ENCODE data around the gene ZC3H13. TPM values are rescaled to one million over a fixed set of nuclear protein-coding genes. Genes with fewer than 3 reads are reported as not detected.

Gene ZC3H13
- total and polyA plus RNA-seq, 9 donors, result 15.1 to 64.1 (median 41.9) TPM

DNA sequence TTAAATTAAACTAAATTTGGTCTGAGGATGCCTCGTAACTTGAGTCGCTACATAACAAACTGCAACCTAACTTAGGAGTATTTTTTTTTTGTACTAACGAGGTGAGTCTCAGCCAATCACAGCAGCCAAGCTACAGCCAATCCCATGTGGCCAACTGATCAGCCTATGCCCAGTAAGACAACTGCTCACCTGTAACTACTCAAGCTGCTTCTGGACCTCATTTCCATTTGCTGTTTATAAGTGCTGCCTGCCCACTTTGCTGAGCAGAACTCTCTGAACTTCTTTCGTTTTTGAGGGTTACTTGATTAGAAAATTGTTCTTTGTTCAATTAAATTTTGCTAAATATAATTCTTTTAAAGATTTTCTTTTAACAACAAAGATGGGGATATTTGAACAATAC lies 48.5 kb upstream of the ZC3H13 start:
- no peak overlapping the region for H3K27ac ChIP-seq
- intact Hi-C loops (cut with DNase I), result no loop called here
- H3K27me3 ChIP-seq, result no peaks in the 10 kb centered on the region
- no peaks in the 10 kb centered on the region for H3K36me3 ChIP-seq
- WGBS, 3 donors, result 76 to 81% (median 77%) methylated on average over 4 of the region's 4 CpGs
- no peak for DNase-seq
- no peaks in the 10 kb centered on the region for H3K4me1 ChIP-seq (ENCODE audit: insufficient read depth)
- no peaks in the 10 kb centered on the region for H3K9me3 ChIP-seq
- TF ChIP-seq POLR2A (IDR thresholded peaks at IDR 0.05) (no peak), EP300 (IDR thresholded peaks at IDR 0.05) (no peak)
- TF ChIP-seq, protein P1, sequence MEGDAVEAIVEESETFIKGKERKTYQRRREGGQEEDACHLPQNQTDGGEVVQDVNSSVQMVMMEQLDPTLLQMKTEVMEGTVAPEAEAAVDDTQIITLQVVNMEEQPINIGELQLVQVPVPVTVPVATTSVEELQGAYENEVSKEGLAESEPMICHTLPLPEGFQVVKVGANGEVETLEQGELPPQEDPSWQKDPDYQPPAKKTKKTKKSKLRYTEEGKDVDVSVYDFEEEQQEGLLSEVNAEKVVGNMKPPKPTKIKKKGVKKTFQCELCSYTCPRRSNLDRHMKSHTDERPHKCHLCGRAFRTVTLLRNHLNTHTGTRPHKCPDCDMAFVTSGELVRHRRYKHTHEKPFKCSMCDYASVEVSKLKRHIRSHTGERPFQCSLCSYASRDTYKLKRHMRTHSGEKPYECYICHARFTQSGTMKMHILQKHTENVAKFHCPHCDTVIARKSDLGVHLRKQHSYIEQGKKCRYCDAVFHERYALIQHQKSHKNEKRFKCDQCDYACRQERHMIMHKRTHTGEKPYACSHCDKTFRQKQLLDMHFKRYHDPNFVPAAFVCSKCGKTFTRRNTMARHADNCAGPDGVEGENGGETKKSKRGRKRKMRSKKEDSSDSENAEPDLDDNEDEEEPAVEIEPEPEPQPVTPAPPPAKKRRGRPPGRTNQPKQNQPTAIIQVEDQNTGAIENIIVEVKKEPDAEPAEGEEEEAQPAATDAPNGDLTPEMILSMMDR (IDR thresholded peaks at IDR 0.05), result no peak
- H3K4me3 ChIP-seq, result no peak overlapping the region

DNA sequence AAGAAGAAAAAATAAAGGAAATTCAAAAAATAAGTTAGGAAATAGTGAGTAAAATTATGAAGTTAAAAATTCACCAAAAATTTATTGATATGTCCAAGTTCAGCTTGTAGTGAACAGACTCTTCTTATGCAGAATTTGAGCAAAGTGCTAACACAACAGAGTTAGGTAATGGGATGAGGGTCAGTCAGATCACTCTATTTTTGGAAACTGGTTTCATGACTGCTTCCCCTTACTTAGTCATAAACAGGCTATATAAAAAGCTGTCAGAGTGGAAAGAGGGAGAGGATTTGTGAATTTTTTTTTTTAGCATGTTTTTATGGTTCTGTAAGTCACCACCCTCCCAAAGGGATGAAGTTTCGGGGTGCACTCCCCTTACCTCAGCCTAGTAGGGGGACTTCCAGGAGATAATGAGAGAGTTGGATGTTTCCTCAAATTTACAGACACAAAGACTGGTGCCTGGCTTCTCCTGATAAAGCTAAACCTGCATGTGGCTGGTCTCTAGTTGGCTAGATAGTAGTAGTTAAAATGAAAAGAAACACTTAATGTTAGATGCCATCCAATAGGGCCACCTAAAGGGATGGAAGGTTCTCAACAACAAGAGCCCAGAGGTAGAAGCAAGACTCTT lies 47.8 kb upstream of the ZC3H13 start:
- H3K4me3 ChIP-seq, result no peak overlapping the region
- TF ChIP-seq EP300 (IDR thresholded peaks at IDR 0.05) (no peak), POLR2A (IDR thresholded peaks at IDR 0.05) (no peak)
- TF ChIP-seq, protein P1 (IDR thresholded peaks at IDR 0.05), result no peak
- DNase-seq, result no peak
- no peaks in the 10 kb centered on the region for H3K36me3 ChIP-seq
- H3K9me3 ChIP-seq, result no peaks in the 10 kb centered on the region
- H3K4me1 ChIP-seq (ENCODE audit: insufficient read depth), result no peaks in the 10 kb centered on the region
- WGBS, 3 donors, result 69 to 88% (median 73%) methylated on average over 1 of the region's 1 CpG
- intact Hi-C loops (cut with DNase I), result no loop called here
- H3K27ac ChIP-seq, result no peak overlapping the region
- H3K27me3 ChIP-seq, result no peaks in the 10 kb centered on the region

DNA sequence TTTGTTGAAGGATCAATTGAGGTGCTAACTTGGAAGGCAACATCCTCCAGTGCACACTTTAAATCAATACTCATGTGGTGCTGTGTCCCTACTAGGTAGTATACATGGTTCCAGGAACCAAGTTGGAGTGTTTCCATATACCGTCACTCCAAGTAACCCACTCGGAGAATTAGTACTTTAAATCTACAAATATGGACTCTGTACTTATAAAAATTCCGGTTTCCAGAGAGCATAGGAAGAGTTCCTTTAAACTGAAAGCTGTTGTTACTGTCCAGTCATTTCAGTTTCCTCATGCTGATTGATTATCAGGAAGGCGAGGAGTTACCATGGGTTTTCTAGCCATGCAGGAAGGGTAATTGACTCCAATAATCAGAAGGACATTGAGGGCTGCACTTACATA lies 45.1 kb upstream of the ZC3H13 start:
- intact Hi-C loops (cut with DNase I), result no loop called here
- TF ChIP-seq EP300 (IDR thresholded peaks at IDR 0.05) (no peak), POLR2A (IDR thresholded peaks at IDR 0.05) (no peak)
- TF ChIP-seq, protein P1 (IDR thresholded peaks at IDR 0.05), result no peak
- Histone ChIP-seq H3K27ac (no peak overlapping the region), H3K4me1 (ENCODE audit: insufficient read depth) (no peaks in the 10 kb centered on the region), H3K4me3 (no peak overlapping the region), H3K27me3 (no peaks in the 10 kb centered on the region), H3K9me3 (no peaks in the 10 kb centered on the region), H3K36me3 (no peaks in the 10 kb centered on the region)
- DNase-seq, result no peak
- WGBS, 3 donors, result 88 to 91% (median 89%) methylated on average over 4 of the region's 4 CpGs

DNA sequence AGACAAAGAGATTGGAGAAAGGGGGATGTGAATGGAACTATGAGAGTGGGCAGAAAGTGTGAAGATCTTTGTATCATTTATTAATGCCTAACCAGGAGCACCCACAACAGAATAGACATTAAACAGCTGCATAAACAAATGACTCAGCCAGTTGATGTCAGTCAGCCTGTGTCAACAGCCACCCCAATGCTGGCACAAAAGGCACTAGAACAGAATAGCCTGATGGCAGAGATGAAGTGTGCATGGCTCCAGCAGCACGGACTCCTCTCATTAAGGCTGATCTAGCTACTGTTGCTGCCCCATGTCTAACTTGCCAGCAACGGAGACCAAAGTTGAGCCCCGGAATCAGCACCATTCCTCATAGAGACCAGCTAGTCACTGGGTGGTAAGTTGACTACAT lies 44.5 kb upstream of the ZC3H13 start:
- DNase-seq, result no peak
- intact Hi-C loops (cut with DNase I), result no loop called here
- Histone ChIP-seq H3K9me3 (no peaks in the 10 kb centered on the region), H3K27ac (no peak overlapping the region), H3K4me3 (no peak overlapping the region), H3K36me3 (no peaks in the 10 kb centered on the region), H3K27me3 (no peaks in the 10 kb centered on the region), H3K4me1 (ENCODE audit: insufficient read depth) (no peaks in the 10 kb centered on the region)
- WGBS, 3 donors, result 82 to 90% (median 89%) methylated on average over 3 of the region's 3 CpGs
- TF ChIP-seq POLR2A (IDR thresholded peaks at IDR 0.05) (no peak), EP300 (IDR thresholded peaks at IDR 0.05) (no peak)
- TF ChIP-seq, protein P1 (IDR thresholded peaks at IDR 0.05), result no peak
